WTC11 (cell line): ENCODE measurements around the gene SLC25A44.

Experiments used
- ATF2 ChIP-seq: sonication (generic); formaldehyde crosslinking; IDR thresholded peaks from 2 replicates; pipeline ENCODE4 v1.8.1; 2022; ENCODE audit warnings: low read depth, missing genetic modification reagents, borderline replicate concordance
- ESRRA ChIP-seq: sonication (generic); formaldehyde crosslinking; IDR thresholded peaks from 2 replicates; pipeline ENCODE4 v1.8.1; 2022; ENCODE audit warnings: mild to moderate bottlenecking, missing genetic modification reagents, borderline replicate concordance
- ETV6 ChIP-seq: sonication (generic); formaldehyde crosslinking; IDR thresholded peaks from 2 replicates; pipeline ENCODE4 v1.8.1; 2022; ENCODE audit warnings: mild to moderate bottlenecking, missing genetic modification reagents
- MYBL2 ChIP-seq: sonication (generic); formaldehyde crosslinking; IDR thresholded peaks from 2 replicates; pipeline ENCODE4 v1.8.1; 2023; ENCODE audit warnings: mild to moderate bottlenecking, moderate library complexity, missing genetic modification reagents
- TEAD1 ChIP-seq: sonication (generic); formaldehyde crosslinking; IDR thresholded peaks from 2 replicates; pipeline ENCODE4 v1.8.0; 2022; ENCODE audit warnings: mild to moderate bottlenecking, missing genetic modification reagents
- TF ChIP-seq, protein P1 (sequence below): fragments of 200-600 bp; IDR thresholded peaks from 2 replicates; pipeline ENCODE4 v1.8.0; 2022; ENCODE audit warnings: antibody characterized with exemption

DNA sequence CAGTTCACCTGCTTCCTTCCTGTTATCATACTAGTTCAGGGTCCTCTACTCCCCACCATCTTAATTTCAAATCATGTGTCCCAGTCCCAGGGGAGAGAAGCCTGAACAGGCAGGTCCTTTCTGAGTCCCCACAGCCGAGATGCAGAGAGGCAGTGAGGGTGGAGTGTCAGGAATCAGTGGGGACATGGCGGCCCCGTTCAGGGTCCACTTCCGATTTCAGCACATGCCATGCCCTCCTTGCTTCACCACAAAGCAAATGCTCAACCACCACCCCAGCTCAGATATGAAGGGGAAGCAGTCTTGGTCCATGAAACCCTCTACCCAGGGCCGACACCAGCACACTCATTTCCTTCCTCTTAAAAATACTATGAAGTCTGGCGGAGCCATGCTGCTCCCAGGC, 45.7 kb upstream of the SLC25A44 start:
- no peak for TF ChIP-seq MYBL2
- no peak for TF ChIP-seq ATF2 (CRISPR knock-in tag)
- no peak for TF ChIP-seq TEAD1 (CRISPR knock-in tag)
- TF ChIP-seq, protein P1, sequence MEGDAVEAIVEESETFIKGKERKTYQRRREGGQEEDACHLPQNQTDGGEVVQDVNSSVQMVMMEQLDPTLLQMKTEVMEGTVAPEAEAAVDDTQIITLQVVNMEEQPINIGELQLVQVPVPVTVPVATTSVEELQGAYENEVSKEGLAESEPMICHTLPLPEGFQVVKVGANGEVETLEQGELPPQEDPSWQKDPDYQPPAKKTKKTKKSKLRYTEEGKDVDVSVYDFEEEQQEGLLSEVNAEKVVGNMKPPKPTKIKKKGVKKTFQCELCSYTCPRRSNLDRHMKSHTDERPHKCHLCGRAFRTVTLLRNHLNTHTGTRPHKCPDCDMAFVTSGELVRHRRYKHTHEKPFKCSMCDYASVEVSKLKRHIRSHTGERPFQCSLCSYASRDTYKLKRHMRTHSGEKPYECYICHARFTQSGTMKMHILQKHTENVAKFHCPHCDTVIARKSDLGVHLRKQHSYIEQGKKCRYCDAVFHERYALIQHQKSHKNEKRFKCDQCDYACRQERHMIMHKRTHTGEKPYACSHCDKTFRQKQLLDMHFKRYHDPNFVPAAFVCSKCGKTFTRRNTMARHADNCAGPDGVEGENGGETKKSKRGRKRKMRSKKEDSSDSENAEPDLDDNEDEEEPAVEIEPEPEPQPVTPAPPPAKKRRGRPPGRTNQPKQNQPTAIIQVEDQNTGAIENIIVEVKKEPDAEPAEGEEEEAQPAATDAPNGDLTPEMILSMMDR = no peak
- no peak for TF ChIP-seq ESRRA
- TF ChIP-seq ETV6 (CRISPR knock-in tag) = no peak
